Skeletal muscle tissue (tissue), 4 donors: ENCODE data around the gene LYPD6B. TPM values are rescaled to one million over a fixed set of nuclear protein-coding genes. Genes with fewer than 3 reads are reported as not detected.

Source experiments
- H3K27ac ChIP-seq: one replicate; pipeline ENCODE4 v1.7.0; 2013; ENCODE audit warnings: mild to moderate bottlenecking, low read depth, low read length, inconsistent platforms
- H3K27me3 ChIP-seq, 3 donors: one replicate each; pipeline ENCODE4 v1.7.0; 2013; ENCODE audit warnings: low read length in 3 of 3; ENCODE audit not compliant: control insufficient read depth in 3 of 3, insufficient read depth in 3 of 3
- H3K36me3 ChIP-seq, 3 donors: one replicate each; pipeline ENCODE4 v1.7.0; 2013; ENCODE audit warnings: low read length in 3 of 3; ENCODE audit not compliant: control insufficient read depth in 3 of 3, insufficient read depth in 3 of 3
- H3K4me1 ChIP-seq, 3 donors: one replicate each; pipeline ENCODE4 v1.7.0; 2013; ENCODE audit warnings: low read length in 3 of 3, mild to moderate bottlenecking in 3 of 3; ENCODE audit not compliant: control insufficient read depth in 3 of 3, insufficient read depth in 3 of 3
- H3K4me3 ChIP-seq, 3 donors: one replicate each; pipeline ENCODE4 v1.7.0; 2013; ENCODE audit warnings: low read length in 3 of 3
- H3K9ac ChIP-seq, 3 donors: one replicate each; pipeline ENCODE4 v1.7.0; 2013; ENCODE audit warnings: low read length in 3 of 3, mild to moderate bottlenecking in 3 of 3, moderate library complexity in 2 of 3, low read depth in 1 of 3
- H3K9me3 ChIP-seq, 3 donors: one replicate each; pipeline ENCODE4 v1.7.0; 2013; ENCODE audit warnings: low read length in 3 of 3; ENCODE audit not compliant: control insufficient read depth in 3 of 3
- total RNA-seq: library from RNA; depleted of rRNA; stranded (reverse); fragments of >200 nt; gene quantifications from one replicate; pipeline ENCODE4 v1.2.3, GENCODE V29; 2014
- donor health status: Osteomylitis.

The LYPD6B gene
- total RNA-seq, 1 donor from 2014 or later: 0.52 TPM

DNA sequence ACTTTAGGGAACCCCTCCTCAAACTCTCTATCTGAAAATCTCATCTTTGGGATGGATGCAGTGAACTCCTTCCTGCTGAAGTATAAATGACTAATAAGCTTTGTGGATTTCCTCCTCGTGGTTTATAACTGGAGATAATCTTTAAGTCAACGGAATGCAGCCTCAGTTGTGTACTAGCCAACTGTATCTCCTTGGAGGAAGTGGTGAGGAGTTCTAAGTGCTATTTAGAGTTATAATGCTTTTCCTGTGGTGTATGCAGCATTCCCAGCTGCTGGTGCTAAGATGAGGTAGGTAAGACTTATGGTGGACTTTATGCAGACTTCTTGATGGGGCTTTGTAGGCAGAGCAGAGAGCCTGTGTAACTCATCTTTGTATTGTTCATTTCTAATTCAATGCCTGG lies 90.9 kb downstream of the LYPD6B start:
- Histone ChIP-seq H3K9ac (no peak overlapping the region), H3K36me3 (no peaks in the 10 kb centered on the region), H3K4me1 (no peaks in the 10 kb centered on the region), H3K27ac (no peak overlapping the region), H3K9me3 (no peaks in the 10 kb centered on the region), H3K4me3 (no peak overlapping the region), H3K27me3 (no peaks in the 10 kb centered on the region)

DNA sequence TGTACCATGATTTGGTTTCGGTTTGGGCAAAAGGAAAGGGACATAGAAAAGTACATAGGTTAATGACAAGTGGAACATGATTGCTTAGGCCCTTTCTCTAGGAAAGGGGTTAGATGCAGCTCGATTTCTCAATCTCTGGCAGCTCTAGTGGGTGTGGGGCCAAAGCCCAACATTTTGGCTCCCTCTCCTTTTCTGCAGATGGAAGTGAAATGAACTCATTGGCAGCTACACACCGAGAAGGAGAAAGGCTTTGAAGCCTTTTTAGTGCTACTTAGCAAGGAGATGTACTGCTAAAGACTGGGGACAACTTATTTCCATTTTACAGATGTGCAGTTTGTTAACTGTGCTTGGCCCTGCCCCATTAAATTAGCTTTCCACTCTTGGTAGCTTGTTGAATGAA lies 93.8 kb downstream of the LYPD6B start:
- no peaks in the 10 kb centered on the region for H3K9me3 ChIP-seq
- no peaks in the 10 kb centered on the region for H3K4me1 ChIP-seq
- no peak overlapping the region for H3K9ac ChIP-seq
- no peaks in the 10 kb centered on the region for H3K36me3 ChIP-seq
- H3K27me3 ChIP-seq: peaks cover 0 to 2% (median 0%) of the 10 kb centered on the region in 3 donors
- no peak overlapping the region for H3K4me3 ChIP-seq
- H3K27ac ChIP-seq: no peak overlapping the region

DNA sequence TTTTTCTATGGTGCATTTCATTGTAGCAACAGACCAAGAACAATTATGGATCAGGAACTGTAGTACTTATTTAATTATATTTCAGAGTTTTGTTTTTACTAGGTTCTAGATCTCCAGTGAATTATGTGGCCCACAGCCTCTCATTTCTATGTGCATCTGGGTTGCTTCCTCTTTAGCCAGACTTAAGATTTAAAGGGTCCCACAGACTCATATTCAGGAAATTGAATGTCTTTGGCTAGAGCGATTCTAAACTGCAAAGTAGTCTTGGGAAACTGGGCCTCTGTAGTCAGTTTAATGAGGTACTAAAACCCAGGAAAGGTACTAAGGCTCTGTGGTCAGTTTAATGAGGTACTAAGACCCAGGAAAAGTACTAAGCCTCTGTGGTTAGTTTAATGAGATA lies 94.4 kb downstream of the LYPD6B start:
- H3K27ac ChIP-seq: no peak overlapping the region
- no peak overlapping the region for H3K4me3 ChIP-seq
- H3K4me1 ChIP-seq: no peaks in the 10 kb centered on the region

DNA sequence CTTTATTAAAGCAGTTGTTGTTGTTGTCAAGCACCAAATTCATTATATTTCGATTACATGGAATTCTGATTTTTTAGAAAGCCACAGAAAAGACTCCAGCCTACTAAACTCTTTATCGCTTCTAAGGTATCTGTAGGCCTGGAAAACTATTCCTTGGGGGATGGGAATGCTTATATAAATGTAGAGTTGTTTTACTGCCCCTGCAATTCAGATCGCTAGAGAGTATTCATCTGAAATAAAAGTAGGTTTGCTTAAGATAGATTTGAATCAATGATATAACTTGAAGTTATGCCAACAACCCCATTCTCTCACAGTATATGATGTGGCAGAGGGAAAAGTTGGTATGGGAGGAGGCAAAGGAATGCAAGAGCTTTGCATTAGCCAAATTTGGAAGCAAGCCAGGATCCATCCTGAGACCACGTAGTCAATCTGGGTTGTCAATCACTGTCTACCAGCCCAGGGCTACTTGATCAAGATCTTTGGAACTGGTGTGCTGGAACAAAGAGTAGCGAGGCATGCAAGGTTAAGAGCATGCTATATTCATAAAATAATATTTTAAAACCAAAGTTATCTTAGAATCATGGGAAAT lies 95.9 kb downstream of the LYPD6B start:
- Histone ChIP-seq H3K27ac (no peak overlapping the region), H3K9me3 (no peaks in the 10 kb centered on the region), H3K9ac (no peak overlapping the region), H3K4me3 (no peak overlapping the region), H3K27me3 (peaks cover 0 to 2% (median 0%) of the 10 kb centered on the region in 3 donors), H3K36me3 (no peaks in the 10 kb centered on the region), H3K4me1 (no peaks in the 10 kb centered on the region)

More for the DNA sequence above, 94.4 kb downstream of the LYPD6B start:
- Histone ChIP-seq H3K36me3 (no peaks in the 10 kb centered on the region), H3K9ac (no peak overlapping the region), H3K27me3 (peaks cover 0 to 2% (median 0%) of the 10 kb centered on the region in 3 donors), H3K9me3 (no peaks in the 10 kb centered on the region)

DNA sequence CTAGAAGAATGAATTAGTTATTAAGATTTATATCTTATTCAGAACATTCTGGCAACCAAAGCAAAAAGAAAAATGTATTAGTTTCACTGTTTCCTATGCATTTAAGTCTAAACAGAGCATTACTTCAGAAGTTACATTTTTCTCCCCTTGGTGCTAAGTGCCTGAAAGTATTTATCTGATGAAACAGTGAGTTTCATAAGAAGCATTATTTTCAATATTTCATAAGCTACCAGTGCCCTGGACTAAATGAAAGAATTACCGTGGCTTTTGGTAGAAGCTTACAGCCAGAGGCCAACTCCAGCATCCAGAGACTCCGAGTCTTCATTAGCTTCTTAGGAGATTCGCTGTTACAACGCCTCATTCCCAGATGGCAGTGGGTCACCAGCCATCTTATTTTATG lies 97.6 kb downstream of the LYPD6B start:
- Histone ChIP-seq H3K9me3 (no peaks in the 10 kb centered on the region), H3K4me1 (no peaks in the 10 kb centered on the region), H3K4me3 (no peak overlapping the region), H3K36me3 (no peaks in the 10 kb centered on the region), H3K27ac (no peak overlapping the region), H3K27me3 (peaks cover 0 to 8% (median 0%) of the 10 kb centered on the region in 3 donors), H3K9ac (no peak overlapping the region)

DNA sequence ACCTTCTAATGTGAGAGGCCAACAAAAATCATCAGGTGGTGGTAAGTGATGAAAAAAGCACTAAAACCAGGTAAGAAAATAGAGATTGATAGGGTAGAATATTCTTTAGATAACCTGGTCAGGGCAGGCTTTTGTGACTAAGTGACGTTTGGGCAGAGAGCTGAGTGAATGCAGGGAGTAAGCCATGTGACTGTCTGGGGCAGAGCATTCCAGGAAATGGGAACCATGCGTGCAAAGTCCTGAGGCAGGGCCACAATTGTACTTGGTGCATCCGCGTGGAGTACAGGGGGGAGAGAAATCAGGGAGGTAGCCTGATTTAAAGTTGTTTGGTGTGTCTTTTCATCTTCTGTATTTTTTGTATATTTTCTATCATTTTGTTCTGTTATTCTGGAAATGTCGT lies 102.5 kb downstream of the LYPD6B start:
- Histone ChIP-seq H3K27ac (no peak overlapping the region), H3K27me3 (peaks cover 0 to 6% (median 0%) of the 10 kb centered on the region in 3 donors), H3K4me1 (no peaks in the 10 kb centered on the region), H3K4me3 (no peak overlapping the region), H3K9ac (no peak overlapping the region), H3K36me3 (no peaks in the 10 kb centered on the region), H3K9me3 (no peaks in the 10 kb centered on the region)

DNA sequence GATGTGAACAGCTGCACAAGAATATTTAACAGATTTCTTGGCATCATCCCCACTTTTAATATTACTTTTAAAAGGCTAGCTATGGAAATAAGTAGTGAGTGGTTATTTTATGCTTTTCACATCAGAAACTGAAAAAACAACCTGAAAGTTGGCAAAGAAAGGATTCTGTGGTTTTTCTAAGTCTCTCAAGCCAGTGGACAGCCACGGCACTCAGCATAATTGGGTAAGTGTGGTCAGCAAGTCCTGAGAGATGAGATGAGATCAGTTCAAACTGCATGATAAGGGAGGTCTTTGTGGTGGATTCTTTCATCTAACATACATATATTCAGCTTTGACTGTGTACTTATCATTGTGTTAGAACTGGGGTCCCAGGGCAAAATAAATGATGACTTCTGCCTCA lies 105.2 kb downstream of the LYPD6B start:
- H3K9ac ChIP-seq: no peak overlapping the region
- no peak overlapping the region for H3K27ac ChIP-seq
- H3K36me3 ChIP-seq: no peaks in the 10 kb centered on the region
- H3K4me1 ChIP-seq: no peaks in the 10 kb centered on the region
- peaks cover 0 to 6% (median 0%) of the 10 kb centered on the region in 3 donors for H3K27me3 ChIP-seq
- H3K9me3 ChIP-seq: no peaks in the 10 kb centered on the region
- no peak overlapping the region for H3K4me3 ChIP-seq

DNA sequence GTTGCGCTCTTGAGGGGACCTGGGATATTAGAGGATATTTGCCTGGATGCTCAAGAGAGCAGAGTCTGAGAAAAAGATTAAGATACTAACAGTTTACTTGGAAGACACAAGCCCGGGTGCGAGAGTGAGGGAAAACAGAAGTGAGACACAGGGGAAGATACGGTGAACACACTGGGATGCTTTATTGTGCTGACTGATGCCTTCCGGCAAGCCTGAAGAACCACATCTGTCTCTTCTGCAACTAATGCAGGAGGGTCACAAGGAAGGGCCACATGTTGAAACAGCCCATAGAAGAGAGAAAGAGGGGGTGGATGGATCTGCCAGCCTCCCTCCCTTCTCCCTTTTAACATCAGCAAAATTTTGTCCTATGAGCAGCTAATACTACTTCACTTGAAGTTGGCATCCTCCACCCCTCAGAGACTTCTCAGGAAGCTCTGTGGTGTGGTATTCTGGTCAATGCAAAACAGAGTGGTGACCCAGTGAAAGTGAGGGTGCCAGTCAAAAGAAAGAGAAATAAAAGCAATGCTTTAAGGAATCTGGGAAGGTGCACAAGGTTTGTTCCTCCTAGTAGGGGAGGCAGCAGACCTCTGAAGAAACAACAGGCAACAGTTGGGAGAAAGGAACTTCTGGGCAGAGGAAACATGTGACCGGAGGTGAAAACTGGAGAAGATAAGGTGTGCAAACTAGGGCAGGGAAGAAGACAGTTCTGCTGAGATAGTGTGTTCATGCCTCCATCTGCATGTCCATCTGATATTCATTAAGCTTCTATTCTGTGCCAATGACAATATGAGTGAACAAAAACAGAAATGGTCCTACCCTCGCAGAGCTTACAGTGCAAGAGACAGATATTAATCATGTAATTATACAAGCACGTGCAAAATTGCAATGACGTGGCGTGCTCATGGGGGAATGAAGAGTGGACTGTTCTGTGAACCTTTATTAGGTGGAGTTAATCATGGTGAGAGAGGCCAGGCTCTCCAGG lies 107.1 kb downstream of the LYPD6B start:
- Histone ChIP-seq H3K36me3 (no peaks in the 10 kb centered on the region), H3K27ac (no peak overlapping the region), H3K4me3 (no peak overlapping the region), H3K27me3 (no peaks in the 10 kb centered on the region), H3K9ac (no peak overlapping the region), H3K4me1 (no peaks in the 10 kb centered on the region), H3K9me3 (no peaks in the 10 kb centered on the region)

DNA sequence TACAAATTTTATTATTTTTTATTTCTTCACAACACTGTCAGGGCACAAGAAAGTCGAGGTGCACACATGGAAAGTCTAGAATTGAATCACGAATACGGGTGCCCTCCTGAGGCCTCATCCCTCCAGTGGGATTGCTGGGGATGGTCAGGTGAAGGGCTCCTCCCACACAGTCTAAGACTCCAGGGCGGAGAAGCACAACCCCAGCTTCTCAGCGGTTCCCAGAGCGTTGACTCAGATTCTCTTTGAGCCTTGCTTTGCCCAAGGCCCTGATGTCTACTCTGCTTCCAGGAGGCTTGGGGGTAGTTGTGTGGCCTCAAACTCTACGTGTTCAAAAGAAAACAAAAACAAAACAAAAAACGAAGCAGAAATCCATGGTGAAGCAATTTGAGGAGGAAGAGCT lies 108.4 kb downstream of the LYPD6B start:
- Histone ChIP-seq H3K9ac (no peak overlapping the region), H3K4me1 (no peaks in the 10 kb centered on the region), H3K27me3 (no peaks in the 10 kb centered on the region), H3K27ac (no peak overlapping the region), H3K9me3 (no peaks in the 10 kb centered on the region), H3K4me3 (no peak overlapping the region), H3K36me3 (no peaks in the 10 kb centered on the region)
